ENCODE data around the gene LIPC. TPM values are rescaled to one million over a fixed set of nuclear protein-coding genes. Genes with fewer than 3 reads are reported as not detected.

Gene LIPC
- total and polyA plus RNA-seq, 12 donors: 0.22 to 1.3 (median 0.42) TPM; not detected in 1

GRCh38 chr15:58483376-58483775 is 51.6 kb downstream of the LIPC start:
- DNase-seq (no peak), ATAC-seq (no peak)
- H3K4me3 ChIP-seq: no peak overlapping the region
- intact Hi-C loops (cut with DNase I): no loop called here
- no peak overlapping the region for H3K27ac ChIP-seq
- no peaks in the 10 kb centered on the region for H3K27me3 ChIP-seq
- WGBS, 2 donors: 40 to 43% methylated on average over 3 of the region's 3 CpGs
- TF ChIP-seq CTCF (IDR thresholded peaks at IDR 0.05): no peak
- peaks cover 0 to 29% (median 4%) of the 10 kb centered on the region in 9 donors for H3K4me1 ChIP-seq
- H3K9me3 ChIP-seq: peaks cover 0 to under 1% (median 0%) of the 10 kb centered on the region in 11 donors
- H3K36me3 ChIP-seq: no peaks in the 10 kb centered on the region

- Histone ChIP-seq H3K4me3 (no peak overlapping the region), H3K9me3 (peaks cover 0 to 15% (median 8%) of the 10 kb centered on the region in 11 donors), H3K36me3 (no peaks in the 10 kb centered on the region), H3K4me1 (peaks cover 0 to 29% (median 4%) of the 10 kb centered on the region in 9 donors), H3K27me3 (no peaks in the 10 kb centered on the region), H3K27ac (peak overlapping the region in 1 of 10 donors; percentile 70)
- ATAC-seq (peak in 1 of 8 donors; percentile 56), DNase-seq (no peak)
- intact Hi-C loops (cut with DNase I): loop anchor here in 1 of 10 donors (5.0 kb wide), 1 partner anchor 38 kb away; no protein-coding TSS in a partner anchor
- 85 to 93% methylated on average over 13 of the region's 13 CpGs for WGBS, 2 donors
- no peak for TF ChIP-seq CTCF (IDR thresholded peaks at IDR 0.05)
Observed at GRCh38 chr15:58484791-58485600, 53.2 kb downstream of the LIPC start.

GRCh38 chr15:58486062-58486461 is 54.3 kb downstream of the LIPC start:
- H3K4me3 ChIP-seq: no peak overlapping the region
- ATAC-seq: no peak
- no peaks in the 10 kb centered on the region for H3K36me3 ChIP-seq
- peaks cover 0 to 16% (median 8%) of the 10 kb centered on the region in 11 donors for H3K9me3 ChIP-seq
- TF ChIP-seq CTCF (IDR thresholded peaks at IDR 0.05): no peak
- H3K27ac ChIP-seq: no peak overlapping the region
- intact Hi-C loops (cut with DNase I): loop anchor here in 1 of 10 donors (5.0 kb wide), 1 partner anchor 39 kb away; no protein-coding TSS in a partner anchor
- DNase-seq: no peak
- no peaks in the 10 kb centered on the region for H3K27me3 ChIP-seq
- peaks cover 0 to 29% (median 5%) of the 10 kb centered on the region in 9 donors for H3K4me1 ChIP-seq
- 92 to 96% methylated on average over 2 of the region's 2 CpGs for WGBS, 2 donors

- H3K27ac ChIP-seq: no peak overlapping the region
- intact Hi-C loops (cut with DNase I): loop anchor here in 1 of 10 donors (5.0 kb wide), 1 partner anchor 39 kb away; no protein-coding TSS in a partner anchor
- DNase-seq (no peak), ATAC-seq (no peak)
- H3K4me1 ChIP-seq: peaks cover 0 to 32% (median 6%) of the 10 kb centered on the region in 9 donors
- H3K27me3 ChIP-seq: no peaks in the 10 kb centered on the region
- WGBS, 2 donors: 97 to 98% methylated on average over 6 of the region's 6 CpGs
- no peak overlapping the region for H3K4me3 ChIP-seq
- H3K9me3 ChIP-seq: peaks cover 0 to 16% (median 8%) of the 10 kb centered on the region in 11 donors
- no peaks in the 10 kb centered on the region for H3K36me3 ChIP-seq
- TF ChIP-seq CTCF (IDR thresholded peaks at IDR 0.05): no peak
Observed at GRCh38 chr15:58486564-58486963, 54.8 kb downstream of the LIPC start.

All from heart right ventricle (tissue), 16 donors.